OCI-LY1 (cell line): ENCODE measurements around the gene ANKHD1.

ENCODE experiments used
- EZH2 ChIP-seq: fragments of 200-600 bp; sonication (generic), shearing (Covaris generic); IDR thresholded peaks from 2 replicates; pipeline ENCODE4 v1.8.0; 2017; ENCODE audit warnings: borderline replicate concordance, mixed run types, mild to moderate bottlenecking, antibody characterized with exemption, low read length, moderate library complexity, mixed read lengths
- TF ChIP-seq, protein P1 (sequence below): fragments of 200-600 bp; sonication (generic), shearing (Covaris generic); IDR thresholded peaks from 2 replicates; pipeline ENCODE4 v1.5.1; 2017; ENCODE audit warnings: mild to moderate bottlenecking, antibody characterized with exemption, low read length, moderate library complexity, mixed read lengths

DNA sequence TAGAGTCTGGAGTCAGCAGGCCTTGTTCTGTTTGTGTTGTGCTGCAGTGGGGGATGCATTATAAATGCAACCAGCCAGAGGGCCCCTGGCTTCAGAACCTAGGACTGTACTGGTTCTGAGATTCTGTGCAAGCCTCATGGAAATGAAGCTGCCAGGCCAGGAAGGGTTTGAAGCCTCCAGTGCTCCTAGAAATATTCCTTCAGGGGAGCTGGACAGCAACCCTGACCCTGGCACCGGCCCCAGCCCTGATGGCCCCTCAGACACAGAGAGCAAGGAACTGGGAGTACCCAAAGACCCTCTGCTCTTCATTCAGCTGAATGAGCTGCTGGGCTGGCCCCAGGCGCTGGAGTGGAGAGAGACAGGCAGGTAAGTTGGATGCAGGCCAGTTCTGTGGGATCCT is 41.5 kb upstream of the ANKHD1 start, which contains the start of gene SLC4A9:
- no peak for TF ChIP-seq EZH2
- TF ChIP-seq, protein P1, sequence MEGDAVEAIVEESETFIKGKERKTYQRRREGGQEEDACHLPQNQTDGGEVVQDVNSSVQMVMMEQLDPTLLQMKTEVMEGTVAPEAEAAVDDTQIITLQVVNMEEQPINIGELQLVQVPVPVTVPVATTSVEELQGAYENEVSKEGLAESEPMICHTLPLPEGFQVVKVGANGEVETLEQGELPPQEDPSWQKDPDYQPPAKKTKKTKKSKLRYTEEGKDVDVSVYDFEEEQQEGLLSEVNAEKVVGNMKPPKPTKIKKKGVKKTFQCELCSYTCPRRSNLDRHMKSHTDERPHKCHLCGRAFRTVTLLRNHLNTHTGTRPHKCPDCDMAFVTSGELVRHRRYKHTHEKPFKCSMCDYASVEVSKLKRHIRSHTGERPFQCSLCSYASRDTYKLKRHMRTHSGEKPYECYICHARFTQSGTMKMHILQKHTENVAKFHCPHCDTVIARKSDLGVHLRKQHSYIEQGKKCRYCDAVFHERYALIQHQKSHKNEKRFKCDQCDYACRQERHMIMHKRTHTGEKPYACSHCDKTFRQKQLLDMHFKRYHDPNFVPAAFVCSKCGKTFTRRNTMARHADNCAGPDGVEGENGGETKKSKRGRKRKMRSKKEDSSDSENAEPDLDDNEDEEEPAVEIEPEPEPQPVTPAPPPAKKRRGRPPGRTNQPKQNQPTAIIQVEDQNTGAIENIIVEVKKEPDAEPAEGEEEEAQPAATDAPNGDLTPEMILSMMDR = no peak
